ENCODE data around the gene MSMB.

MSMB gene

GRCh38 chr10:46017733-46018132 lies 28.3 kb downstream of the MSMB start:
- no peak for TF ChIP-seq CTCF (IDR thresholded peaks at IDR 0.05)
- no peak for DNase-seq (ENCODE audit: low spot score)
- no peak overlapping the region for H3K4me3 ChIP-seq
- H3K27ac ChIP-seq = peak overlapping the region in 1 of 2 donors; percentile 20

DNA sequence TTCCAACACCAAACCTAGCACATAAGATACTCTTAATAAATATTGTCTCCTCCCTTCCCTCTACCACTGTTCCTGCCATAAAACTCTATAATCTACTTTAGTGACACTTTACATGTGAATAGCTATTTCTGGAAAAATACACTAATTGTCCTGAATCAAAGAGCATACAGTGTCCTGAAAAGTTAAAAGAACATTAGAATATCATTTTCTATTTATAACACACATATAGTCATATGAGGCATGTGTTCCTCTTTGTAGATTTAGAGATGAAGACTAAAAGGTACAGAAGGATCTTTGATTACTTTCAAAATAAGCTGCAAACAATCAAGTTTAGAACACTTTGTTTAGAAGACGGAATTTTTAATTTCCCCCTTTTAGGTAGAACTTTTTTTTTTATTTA lies 29.3 kb downstream of the MSMB start:
- Histone ChIP-seq H3K27ac (no peak overlapping the region), H3K4me3 (no peak overlapping the region)
- DNase-seq (ENCODE audit: low spot score) = no peak
- no peak for TF ChIP-seq CTCF (IDR thresholded peaks at IDR 0.05)

- no peak overlapping the region for H3K4me3 ChIP-seq
- DNase-seq (ENCODE audit: low spot score) = no peak
- TF ChIP-seq CTCF (IDR thresholded peaks at IDR 0.05) = no peak
- H3K27ac ChIP-seq = no peak overlapping the region
Measured at GRCh38 chr10:46016190-46016589, 29.9 kb downstream of the MSMB start.

GRCh38 chr10:46014683-46015405 lies 31.2 kb downstream of the MSMB start:
- TF ChIP-seq CTCF (IDR thresholded peaks at IDR 0.05) = no peak
- H3K27ac ChIP-seq = no peak overlapping the region
- no peak for DNase-seq (ENCODE audit: low spot score)
- no peak overlapping the region for H3K4me3 ChIP-seq

DNA sequence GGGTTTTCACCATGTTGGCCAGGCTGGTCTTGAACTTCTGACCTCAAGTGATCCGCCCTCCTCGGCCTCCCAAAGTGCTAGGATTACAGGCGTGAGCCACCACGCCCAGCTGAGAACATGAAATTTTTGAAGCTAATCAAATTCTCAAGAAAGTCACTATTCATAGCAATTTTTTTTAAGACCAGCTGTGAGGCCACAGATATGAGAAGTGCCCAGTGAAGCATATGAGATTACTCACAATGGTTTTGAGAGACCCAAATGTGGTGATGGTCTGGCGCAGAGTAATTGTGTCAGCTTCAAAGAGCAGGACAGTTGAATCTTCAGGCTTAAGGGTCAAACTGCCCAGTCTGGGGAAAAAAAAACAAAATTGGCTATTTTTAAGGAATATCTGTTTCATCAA lies 31.9 kb downstream of the MSMB start:
- TF ChIP-seq CTCF (IDR thresholded peaks at IDR 0.05) = no peak
- Histone ChIP-seq H3K27ac (no peak overlapping the region), H3K4me3 (no peak overlapping the region)
- no peak for DNase-seq (ENCODE audit: low spot score)

GRCh38 chr10:46012746-46013145 lies 33.3 kb downstream of the MSMB start:
- TF ChIP-seq CTCF (IDR thresholded peaks at IDR 0.05) = no peak
- H3K27ac ChIP-seq = no peak overlapping the region
- DNase-seq (ENCODE audit: low spot score) = no peak
- H3K4me3 ChIP-seq = no peak overlapping the region

DNA sequence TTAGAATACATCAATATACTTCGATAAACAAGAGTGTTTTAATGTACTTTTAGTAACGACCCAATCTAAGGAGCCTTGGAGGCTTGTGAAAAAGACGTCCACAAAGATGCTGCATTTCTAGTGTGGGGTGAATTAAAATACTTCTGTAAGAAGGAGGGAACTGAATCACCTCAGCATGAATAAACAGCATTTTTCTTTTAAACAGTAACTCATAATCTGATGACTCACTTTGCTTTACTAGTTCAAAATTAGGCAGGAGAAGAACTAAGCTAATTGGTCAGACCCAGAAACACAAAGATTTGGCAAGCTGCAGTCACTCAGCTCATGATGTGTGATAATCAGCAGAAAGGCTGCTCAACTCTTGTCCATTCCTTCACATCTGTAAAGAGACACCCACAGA lies 39.9 kb downstream of the MSMB start:
- no peak for DNase-seq (ENCODE audit: low spot score)
- no peak for TF ChIP-seq CTCF (IDR thresholded peaks at IDR 0.05)
- no peak overlapping the region for H3K27ac ChIP-seq
- no peak overlapping the region for H3K4me3 ChIP-seq
